GM19240 (cell line): ENCODE measurements around the gene SERBP1.
"Not testable (repeated sequence)": the region's sequence is repeated elsewhere in the genome, so short reads cannot be mapped to it uniquely, and the experiment has no call there.

ENCODE experiments used
- DNase-seq: peaks from one replicate; pipeline ENCODE4 v3.0.0; 2011; ENCODE audit warnings: low spot score; ENCODE audit not compliant: insufficient read length

SERBP1 gene

DNA sequence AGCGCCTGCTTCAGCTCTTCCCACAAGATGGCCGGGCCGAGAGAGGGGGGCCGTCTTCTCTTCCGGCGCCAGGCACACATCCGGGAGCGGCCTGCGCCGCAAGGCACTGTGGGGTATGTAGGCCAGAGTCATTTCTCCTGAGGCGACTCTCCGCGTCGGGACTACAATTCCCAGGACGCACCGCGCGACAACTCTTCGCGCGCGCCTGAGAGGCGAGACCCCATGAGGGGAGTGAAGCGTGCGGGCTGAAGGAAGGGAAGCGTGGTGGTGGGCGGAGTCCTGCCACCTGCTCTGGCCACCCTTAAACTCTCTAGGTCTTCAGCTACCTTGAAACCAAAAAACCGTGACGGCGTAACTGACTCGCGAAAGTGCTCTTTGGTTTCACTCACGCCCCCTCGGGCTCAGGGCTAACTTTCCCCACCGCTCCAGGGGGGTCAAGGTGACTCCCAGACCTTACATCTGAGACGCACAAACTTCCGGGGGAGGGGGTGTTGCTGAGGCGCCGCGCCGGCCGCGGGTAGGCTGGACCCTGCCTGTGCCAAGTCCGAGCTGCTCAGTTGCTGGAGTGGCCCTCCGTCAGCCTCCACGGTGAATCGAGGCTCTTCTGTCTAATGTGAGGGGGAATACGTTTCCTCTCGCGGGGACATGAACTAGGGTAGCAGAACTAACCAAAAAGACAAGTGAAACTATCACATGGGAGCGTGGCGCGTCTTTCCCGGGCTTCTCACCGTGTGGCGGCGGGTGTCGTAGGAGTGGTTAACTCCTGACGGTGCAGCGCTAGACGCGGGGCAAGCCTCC, at the start of gene SERBP1:
Gene SERBP1, minus strand, starts transcription at position 45 of the 798 bp plus-strand sequence. CDS start 102 bp downstream, outside the sequence.
- peak; percentile 62 for DNase-seq

DNA sequence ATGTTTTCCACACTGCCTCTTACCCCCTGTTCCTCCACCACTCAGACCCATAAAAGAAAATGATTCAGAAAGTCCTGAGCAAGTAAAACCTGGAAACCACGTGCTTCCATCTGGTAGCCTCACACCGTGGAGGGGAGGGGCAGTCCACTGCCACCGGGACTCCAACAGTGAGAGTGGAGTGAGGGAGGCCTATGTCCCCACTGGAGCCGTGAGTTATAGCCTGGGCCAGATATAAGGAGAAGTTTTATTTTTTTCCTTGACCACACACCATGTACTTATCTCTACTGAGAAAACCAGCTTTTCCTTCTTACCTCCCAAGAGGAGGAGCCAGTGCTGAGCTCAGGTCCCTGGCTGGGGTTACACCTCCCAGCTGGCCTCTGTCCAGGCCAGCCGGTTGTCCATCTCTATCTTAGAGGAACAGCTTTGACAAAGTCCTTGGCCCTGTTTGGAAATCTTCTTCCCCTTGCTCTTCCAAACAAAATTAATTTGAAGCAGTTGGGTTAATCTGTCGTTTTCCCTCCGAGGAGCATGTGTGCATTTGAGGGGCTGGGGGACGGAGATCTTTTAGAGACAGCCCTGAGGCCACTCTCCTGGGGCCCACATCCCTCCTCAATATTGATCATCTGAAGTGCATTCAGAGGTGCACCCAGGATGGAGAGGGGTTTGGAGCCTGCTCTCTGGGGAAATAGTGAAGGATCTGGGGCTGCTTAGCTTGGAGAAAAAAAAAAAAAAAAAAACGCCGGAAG, 49.1 kb upstream of the SERBP1 start:
- no peak for DNase-seq

DNA sequence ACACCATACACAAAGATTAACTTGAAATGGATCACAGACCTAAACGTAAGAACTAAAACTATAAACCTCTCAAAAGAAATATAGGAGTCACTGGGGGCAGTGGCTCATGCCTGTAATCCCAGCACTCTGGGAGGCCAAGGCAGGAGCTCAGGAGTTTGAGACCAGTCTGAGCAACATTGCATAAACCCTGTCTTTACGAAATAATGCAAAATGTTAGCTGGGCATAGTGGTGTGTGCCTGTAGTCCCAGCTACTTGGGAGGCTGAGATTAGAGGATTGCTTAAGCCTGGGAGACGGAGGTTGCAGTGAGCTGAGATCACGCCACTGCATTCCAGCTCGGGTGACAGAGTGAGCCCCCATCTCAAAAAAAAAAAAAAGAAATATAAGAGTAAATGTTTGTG, 46.7 kb upstream of the SERBP1 start:
- no peak for DNase-seq

DNA sequence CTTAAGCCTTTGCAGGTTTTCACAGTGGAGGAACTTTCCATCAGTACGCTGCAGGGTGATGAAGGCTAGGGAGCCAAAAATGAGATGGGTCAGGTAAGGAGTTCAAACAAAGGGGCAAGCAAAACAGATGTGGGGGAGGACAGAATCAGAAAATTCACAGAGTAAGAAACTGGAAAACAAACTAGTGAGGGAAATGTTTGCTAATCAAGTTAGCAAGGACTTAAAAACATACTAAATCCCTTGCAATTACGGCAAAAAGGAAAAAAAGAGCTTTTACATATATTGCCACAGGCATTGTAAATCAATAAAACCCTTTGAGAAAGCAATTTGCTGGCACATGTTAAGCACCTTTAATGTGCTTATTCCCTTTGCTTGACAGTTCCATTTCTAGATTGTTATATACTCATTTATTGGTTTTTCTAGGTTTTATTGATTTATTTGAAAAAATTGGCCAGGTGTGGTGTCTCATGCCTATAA, 45.8 kb upstream of the SERBP1 start:
- no peak for DNase-seq

DNA sequence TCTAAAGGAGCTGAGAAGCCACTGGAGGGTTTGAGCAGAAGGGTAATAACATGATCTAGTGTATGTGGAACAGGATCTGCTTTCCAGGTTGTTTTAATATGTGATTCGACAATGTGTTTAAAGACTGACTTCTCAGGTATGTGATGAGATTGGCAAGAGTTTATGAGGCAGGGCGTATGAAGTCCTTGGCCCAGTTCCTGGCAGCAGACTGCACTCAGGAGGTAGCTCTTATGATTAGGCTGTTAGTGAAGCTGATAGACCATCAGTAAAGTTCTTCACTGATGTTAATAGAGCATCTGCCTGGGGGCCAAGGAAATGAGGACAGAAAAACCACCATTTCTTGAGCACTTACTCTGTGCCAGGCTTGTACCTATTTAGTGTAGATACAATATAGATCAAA, 41.9 kb upstream of the SERBP1 start:
- DNase-seq: no peak

DNA sequence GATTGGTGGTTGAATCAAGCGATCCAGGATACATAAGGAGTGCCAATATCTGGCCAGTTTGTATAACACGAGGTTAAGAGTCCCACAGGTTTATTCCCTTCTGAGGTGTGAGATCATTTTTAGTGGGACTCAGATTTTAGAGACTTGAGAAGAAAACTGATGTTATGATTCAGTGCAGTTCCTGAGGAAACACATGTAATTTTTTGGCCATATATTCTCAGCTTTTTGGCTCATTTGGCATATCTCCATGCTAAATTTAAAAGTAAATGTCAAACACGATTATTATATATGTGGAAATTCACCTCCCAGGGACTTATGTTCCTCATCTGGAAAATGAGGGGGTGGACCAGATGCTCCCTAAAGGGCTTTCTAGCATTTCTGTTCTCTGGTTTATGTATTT, 39.2 kb upstream of the SERBP1 start:
- DNase-seq: no peak

DNA sequence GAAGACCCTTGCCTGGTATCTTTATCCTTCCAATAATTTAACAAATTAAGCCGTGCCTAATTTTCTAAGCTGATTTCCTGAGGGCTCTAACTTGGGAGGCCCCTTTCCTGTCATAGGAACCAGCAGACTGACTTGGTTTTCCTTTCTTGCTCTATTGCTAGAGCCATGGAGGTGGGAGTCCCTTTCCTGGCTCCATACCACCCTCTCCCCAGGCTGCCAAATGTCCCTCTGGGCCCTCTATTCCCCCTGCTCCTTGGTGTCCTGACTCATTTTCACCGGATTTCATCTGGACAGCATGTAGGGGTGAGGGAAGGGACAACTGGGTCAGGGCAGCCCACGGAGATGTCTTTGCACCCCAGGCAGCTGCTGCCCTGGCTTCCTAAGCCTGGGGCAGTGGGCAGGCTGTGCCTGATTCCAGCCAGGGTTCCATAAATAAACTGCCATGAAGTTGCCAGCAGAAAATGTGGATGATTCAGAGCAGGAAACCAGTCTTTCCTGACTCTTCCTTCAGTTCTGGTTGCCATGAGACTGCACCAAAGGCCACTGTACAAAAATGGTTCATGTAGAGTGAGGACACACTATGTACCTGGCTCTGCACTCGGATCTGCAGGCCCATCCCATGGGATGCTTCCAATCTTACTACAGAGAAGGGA, 38.0 kb upstream of the SERBP1 start:
- DNase-seq: no peak

DNA sequence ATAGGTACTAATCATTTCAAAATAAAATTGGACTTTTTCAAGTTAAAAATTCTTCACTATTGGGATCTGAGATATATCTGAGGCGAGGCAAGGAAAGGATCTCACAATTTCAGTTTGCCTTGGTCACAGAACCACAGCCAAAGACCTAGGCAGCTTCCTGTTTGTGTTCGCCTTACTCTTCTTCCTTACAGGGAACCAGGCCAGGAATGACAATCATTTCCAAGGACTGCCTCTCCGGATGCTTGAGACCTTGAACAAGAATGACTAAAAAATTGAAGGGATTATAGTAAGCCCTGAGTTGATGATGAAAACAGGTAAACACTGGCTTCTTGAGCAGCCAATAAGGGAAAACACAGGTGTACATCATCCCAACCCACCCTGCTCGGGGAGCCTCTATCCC, 35.2 kb upstream of the SERBP1 start:
- DNase-seq: no peak

DNA sequence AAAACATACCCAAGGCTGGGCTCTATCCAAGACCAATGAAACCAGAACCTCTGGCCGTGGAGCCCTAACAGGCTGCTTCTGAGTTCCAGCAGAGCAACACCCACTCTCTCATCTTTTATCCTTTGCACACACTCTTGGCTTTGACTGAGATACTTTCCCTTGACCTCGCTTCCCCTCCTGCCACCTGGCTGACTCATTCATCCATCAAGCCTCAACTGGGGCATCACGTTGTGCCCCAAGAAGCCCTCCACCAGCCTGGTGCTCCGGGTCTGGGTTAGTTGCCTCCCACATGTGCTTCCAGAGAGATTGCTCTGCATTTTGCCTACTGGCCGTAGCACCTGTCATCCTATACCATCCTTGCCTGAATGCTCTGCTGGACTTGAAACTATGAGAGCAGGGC, 34.5 kb upstream of the SERBP1 start:
- DNase-seq: no peak

DNA sequence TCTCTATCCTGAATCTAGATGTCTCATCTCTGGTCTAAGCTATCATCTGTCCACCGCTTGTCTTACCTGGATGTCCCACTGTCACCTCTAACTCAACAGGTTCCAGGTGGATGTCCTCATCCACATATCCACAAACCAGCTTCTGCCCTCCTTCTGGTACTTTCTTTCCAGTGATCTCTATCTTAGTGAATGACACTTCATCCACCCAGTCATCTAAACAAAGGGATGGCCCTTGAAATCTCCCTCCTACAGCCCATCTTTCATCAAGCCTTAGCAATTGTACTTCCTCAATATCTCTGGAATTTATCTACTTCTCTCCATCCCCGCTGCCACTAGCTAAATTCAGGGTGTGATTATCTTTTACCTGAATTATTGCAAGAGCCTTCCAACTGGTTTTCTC, 33.9 kb upstream of the SERBP1 start:
- DNase-seq: no peak

DNA sequence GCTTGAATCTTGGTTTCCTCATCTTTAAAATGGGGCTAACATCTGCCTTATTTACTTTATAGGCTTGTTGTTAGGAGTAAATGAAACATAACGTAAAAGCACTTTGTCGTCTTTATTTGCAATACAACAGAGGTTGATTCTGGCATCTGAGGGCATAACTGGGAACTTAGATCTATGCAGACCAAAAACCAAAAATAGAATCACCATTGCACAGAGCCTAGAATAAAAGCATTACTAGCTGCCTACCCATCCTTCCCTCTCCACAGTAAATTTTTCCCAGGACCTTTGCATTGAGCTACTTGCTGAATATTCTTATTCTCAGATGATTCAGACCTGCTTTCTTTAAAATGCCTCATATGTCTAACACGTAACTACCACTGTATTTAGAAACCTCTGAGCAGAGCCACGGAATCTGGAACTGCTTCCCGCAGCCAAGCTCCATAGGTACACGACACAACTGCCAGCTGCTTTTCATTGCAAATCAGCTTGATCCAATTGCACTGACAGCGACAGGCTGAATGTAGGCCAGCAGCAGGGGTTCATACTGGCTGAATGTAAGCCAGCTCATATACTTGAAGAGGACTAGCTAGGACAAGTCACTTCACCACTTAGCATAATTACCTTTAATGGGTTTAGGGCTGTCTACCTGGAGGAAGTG, 33.2 kb upstream of the SERBP1 start:
- no peak for DNase-seq

DNA sequence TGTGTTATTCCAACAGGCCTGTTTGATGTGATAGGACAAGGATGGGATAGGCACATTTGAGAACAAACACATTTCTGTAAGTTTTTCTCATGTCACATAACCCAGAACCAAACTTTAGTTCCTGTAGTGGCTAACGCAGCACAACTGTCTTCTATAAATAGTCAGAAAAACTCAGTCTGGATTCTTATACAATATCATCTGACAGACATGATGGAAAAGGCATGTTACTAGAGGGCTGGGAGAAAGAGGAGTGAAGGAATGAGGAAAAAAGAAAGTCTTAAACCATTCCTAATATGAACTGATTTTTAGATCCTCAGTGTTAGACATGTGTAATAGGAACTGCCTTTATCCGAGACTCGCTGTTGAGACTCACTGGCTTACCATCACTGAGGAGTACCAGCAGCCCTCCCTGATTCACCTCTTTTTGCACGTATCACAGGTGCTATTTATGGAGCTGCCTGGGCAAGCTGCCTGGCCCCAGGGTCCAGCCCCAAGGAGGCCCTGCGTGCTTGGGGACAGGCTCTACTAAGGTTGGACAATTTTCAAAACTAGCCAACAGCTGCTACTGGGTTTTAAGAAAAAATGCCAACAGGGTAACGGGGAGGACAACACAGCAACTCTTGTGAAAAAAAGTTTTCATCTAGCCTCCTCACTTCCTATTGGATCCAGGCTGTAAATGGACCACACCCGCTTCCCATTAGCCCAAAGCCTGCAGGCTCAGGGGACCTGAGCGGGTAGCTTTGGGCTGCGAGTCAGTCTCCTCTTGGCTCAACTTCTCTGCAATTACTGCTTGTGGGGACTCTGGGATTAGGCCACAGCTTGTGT, 30.7 kb upstream of the SERBP1 start:
- no peak for DNase-seq

DNA sequence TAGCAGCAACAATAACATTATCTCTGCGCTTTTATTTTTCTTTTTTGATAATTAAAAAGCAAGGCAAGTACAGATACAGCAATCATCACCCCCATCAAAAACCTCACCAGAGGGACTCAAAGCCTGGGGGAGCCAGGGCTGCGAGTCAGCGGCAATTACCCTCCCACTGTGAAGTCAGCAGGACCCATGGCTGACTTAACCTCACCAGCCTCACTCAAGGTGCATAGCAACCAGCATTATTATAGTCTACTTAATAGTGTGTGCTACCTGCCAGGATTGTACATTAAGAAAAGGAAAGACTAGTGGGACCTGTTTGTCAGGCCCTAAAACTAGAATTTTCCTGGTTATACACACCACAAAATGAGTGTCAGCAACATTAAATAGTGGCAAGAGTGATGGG, 28.9 kb upstream of the SERBP1 start:
- DNase-seq: no peak

DNA sequence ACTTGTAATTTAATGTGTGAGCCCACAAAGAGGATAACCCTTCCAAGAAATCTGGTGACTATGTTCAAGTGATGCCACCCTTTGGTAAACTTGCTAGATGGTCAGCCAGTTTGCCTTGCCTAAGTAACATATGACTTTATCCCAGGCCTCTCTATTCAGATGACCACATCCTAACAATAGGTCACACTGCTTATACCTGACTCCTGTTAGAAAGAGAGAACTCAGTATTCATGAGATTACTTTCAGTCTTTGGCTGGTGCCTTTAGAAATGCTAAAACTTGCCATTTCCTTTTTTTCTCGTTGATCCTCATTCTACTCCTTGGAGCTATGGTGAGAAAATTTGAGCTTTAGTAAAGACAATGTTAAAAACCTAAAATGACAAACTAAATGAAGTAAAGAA, 28.5 kb upstream of the SERBP1 start:
- DNase-seq: no peak

DNA sequence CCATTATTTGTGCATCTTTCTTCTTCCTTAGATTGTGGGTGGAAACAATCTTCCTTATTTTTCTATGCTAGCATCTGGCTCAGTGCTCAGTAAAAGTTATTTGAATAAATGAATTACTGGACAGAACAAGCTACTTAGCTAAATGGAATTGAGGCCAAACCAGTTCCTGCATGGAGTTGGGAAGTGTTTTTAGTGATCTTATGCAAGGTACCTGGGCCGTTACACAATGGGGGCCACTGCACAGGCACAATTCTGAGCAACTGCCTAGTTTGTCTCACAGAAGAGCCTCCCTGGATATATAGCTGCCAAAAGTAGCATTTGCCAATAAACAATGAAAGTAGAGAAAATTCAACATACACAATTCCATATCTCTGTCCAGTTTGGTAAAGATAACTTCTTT, 27.0 kb upstream of the SERBP1 start:
- no peak for DNase-seq

DNA sequence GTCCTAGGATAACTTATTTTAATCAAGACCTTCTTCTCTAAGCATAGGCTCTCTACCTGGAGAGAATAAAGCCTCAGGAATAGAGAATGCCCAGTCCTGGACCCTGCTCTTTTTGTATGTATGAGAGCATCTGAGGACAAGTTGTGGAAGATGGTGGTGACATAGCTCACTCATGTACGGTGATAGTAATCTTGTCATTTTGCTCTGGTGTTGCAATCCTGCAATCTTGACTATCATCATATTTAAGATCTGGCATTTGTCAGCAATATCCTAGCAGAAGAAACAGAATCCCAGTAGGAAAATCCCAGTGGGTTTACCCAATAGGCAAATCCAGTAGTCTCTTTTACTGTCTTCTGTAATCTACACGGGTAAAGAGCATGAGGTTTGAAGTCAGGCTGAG, 21.6 kb upstream of the SERBP1 start:
- DNase-seq: no peak

DNA sequence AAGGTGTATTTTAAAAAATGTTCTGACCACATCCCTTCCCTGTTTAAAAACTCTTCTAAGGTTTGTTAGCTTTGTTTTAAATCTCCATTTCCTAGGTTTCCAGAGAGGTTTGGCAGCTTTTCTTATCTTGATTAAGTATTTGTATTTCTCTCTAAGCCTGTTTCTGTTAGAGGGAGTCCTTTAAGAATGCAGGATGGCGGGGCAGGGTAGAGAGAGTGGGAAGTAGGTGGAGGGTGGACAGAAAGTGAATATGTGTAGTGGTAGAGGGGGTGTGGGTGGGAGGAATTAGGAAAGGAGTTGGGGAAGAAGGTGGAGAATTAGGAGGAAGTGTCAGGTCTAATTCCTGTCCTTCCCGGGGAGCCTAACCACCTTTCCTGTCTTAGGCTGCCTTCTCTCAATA, 21.2 kb upstream of the SERBP1 start:
- no peak for DNase-seq

DNA sequence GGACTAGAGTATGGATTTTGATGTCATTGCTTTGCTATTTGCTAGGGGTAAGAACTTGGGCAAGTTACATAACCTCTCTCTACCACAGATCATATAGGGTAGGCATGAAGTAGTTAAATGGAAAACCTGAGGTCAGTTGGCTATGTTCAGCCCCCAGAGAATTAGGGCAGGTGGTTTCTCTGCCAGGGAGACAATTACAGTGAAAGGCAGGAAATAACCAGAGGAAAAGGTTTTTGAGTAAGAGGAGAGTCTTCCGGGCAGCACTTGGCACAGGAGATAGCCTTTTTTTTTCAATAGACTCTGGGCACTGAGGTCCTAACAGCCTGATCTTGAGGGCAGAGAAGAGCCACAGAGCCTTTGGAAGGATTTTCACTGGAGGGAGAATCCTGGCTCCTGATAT, 16.7 kb upstream of the SERBP1 start:
- no peak for DNase-seq

DNA sequence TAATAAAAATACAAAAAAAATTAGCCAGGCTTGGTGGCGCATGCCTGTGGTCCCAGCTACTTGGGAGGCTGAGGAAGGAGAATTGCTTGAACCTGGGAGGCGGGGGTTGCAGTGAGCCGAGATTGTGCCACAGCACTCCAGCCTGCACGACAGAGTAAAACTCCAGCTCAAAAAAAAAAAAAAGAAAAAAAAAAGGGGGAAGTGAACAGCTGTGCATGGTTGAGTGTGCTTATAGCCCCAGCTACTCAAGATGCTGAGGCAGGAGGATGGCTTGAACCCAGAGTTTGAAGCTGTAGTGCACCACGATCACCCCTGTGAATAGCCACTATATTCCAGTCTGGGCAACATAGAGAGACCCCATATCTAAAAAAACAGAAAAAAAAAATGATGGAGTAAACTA, 15.8 kb upstream of the SERBP1 start:
- DNase-seq: not testable (repeated sequence)

DNA sequence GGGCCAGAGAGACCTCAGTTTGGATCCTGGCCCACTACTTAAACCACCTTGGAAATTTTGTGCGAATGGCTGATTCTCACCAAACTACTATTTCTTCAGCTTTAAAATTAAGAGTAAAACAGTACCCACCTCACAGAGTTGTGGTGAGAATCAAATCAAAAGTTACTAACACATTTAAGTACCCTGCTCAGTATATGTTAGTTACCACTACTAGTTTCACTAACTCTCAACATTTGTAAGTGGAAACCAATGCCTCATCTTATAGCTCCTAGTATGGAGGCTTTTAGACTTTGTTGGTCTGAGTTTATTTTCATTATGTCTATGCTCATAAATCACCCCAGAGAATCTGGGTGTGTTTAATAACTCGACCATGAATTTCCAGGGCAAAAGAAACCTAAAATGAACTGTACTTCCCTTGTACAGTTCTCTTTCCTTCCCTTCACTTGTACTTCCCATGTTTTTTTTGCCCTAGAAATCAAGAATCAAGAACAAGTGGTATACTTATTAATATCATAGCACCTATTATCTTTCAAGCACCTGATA, 11.6 kb upstream of the SERBP1 start:
- DNase-seq: no peak

DNA sequence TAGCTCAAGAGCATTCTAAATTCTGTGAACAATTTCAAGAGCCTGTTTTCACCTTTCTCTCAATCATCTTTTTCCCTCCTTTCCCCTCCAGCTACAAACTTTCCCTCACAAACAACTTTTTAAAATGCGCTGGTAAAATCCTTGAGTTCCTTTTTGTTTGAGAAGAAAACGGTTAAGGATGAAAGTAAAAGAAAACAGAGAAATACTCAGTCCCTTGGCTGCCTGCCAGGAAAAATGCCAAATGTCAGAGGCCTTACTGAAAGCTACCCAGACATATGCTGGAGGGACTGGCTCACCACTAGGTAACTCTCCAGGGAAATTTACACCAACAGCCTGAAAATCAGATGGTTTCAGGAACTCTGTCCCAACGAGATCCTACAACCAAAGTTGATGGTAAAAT, 11.0 kb upstream of the SERBP1 start:
- DNase-seq: no peak
